ENCODE measurements around the gene HEATR5B. TPM values are rescaled to one million over a fixed set of nuclear protein-coding genes. Genes with fewer than 3 reads are reported as not detected.
"Not testable (repeated sequence)": the region's sequence is repeated elsewhere in the genome, so short reads cannot be mapped to it uniquely, and the experiment has no call there.

The HEATR5B gene
- total and polyA plus RNA-seq, 2 of the 4 experiments (the other 2 are of a cell fraction): 8.3 to 17.9 TPM

DNA sequence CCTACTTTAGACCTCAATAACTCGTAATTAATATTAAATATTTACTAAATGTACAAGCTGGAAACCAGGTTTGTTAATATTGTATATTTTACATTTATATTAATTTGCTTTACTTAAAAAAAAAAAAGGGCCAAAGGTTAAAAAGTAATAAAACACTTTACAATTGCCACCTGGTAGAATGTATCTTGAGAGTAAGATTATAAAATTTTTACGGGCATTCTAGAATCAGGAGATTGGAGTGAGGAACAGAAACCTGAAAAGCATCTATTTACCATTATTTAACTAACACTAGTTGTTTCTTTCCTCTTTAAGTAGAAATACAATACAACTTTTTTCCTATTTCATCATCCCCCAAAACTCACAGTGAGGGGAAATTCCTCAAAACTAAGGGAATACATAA is 102.3 kb downstream of the HEATR5B start:
- no peaks in the 10 kb centered on the region for H3K9me3 ChIP-seq (ENCODE audit: control insufficient read depth, insufficient read depth, low read length)
- H2BK20ac ChIP-seq (ENCODE audit: low read depth, low read length): no peak overlapping the region
- H3K9ac ChIP-seq (ENCODE audit: low read depth, low read length): no peak overlapping the region
- in situ Hi-C loops (cut with MboI; ENCODE audit: low sequenced_read_pairs) (no loop called here), intact Hi-C loops (cut with micrococcal nuclease) (no loop called here), dilution Hi-C loops (cut with HindIII; ENCODE audit: low sequenced_read_pairs, unreplicated experiment) (no loop called here)
- no peak for ATAC-seq (ENCODE audit: low read depth)
- H3K56ac ChIP-seq (ENCODE audit: extremely low read depth, insufficient read depth, low read length): no peak overlapping the region
- no peaks in the 10 kb centered on the region for H3K9me1 ChIP-seq (ENCODE audit: insufficient read depth, low read length)
- no peak overlapping the region for H4K5ac ChIP-seq (ENCODE audit: low read depth, low read length)
- H2AK5ac ChIP-seq (ENCODE audit: low read depth, low read length): no peak overlapping the region
- no peaks in the 10 kb centered on the region for H3K27me3 ChIP-seq (ENCODE audit: control insufficient read depth, insufficient read depth, low read length)
- ChIA-PET CTCF (no interaction called here), POLR2A (ENCODE audit: unreplicated experiment) (no interaction called here)
- no peak overlapping the region for H3K18ac ChIP-seq (ENCODE audit: low read depth, low read length)
- no peak for TF ChIP-seq BHLHE40 (IDR thresholded peaks at IDR 0.05; ENCODE audit: low read depth, low read length)
- no peak for TF ChIP-seq MAZ (IDR thresholded peaks at IDR 0.05; ENCODE audit: borderline replicate concordance, low read depth, low read length)
- no peak for TF ChIP-seq FOS (IDR thresholded peaks at IDR 0.05; ENCODE audit: low read depth, low read length)
- no peak for TF ChIP-seq CEBPB (IDR thresholded peaks at IDR 0.05; ENCODE audit: low read depth, low read length)
- no peak for TF ChIP-seq POLR2A (IDR thresholded peaks at IDR 0.05; ENCODE audit: low read depth, low read length)
- no peak for TF ChIP-seq SMC3 (IDR thresholded peaks at IDR 0.05; ENCODE audit: low read depth, low read length)
- no peak overlapping the region for H3K4me3 ChIP-seq (ENCODE audit: insufficient read depth, low read depth, low read length)
- no peak for DNase-seq
- no peak overlapping the region for H2AFZ ChIP-seq (replicated peaks; ENCODE audit: low read length, poor library complexity)
- H3K79me1 ChIP-seq (ENCODE audit: low read depth in 1 of 2, low read length in 2 of 2): no peaks in the 10 kb centered on the region
- H3K23ac ChIP-seq (ENCODE audit: low read depth, low read length): no peak overlapping the region
- H2BK15ac ChIP-seq (ENCODE audit: low read depth, low read length): no peak overlapping the region
- no peak overlapping the region for H3K14ac ChIP-seq (replicated peaks; ENCODE audit: low read depth, low read length)
- H2BK120ac ChIP-seq (ENCODE audit: low read depth, low read length): no peak overlapping the region
- no TSS peak for BruUV-seq (replicated peaks)
- H2AK9ac ChIP-seq (replicated peaks; ENCODE audit: low read depth, low read length, poor library complexity): no peak overlapping the region
- H4K91ac ChIP-seq (ENCODE audit: insufficient read depth, low read depth, low read length): no peak overlapping the region
- no peak overlapping the region for H4K8ac ChIP-seq (ENCODE audit: low read depth in 2 of 2, low read length in 2 of 2)
- peaks cover 1% of the 10 kb centered on the region; the same call in 1 of the 2 replicates for H3K36me3 ChIP-seq (ENCODE audit: control insufficient read depth, insufficient read depth, low read length)
- H3K4me1 ChIP-seq (ENCODE audit: control insufficient read depth, insufficient read depth, low read length): no peaks in the 10 kb centered on the region
- no peak overlapping the region for H3K4me2 ChIP-seq (ENCODE audit: low read depth, low read length)
- H4K20me1 ChIP-seq (ENCODE audit: insufficient read depth, low read length): no peaks in the 10 kb centered on the region
- H3K4ac ChIP-seq (ENCODE audit: low read depth, low read length): no peak overlapping the region
- H2BK5ac ChIP-seq (ENCODE audit: low read depth, low read length, poor library complexity, severe bottlenecking): no peak overlapping the region
- H3K27ac ChIP-seq (ENCODE audit: insufficient read depth, low read length): no peak overlapping the region
- WGBS, 2 experiments (ENCODE audit: extremely low coverage in 2 of 2, insufficient read length in 1 of 2): no CpG with 5 or more reads among the region's 2 CpGs

DNA sequence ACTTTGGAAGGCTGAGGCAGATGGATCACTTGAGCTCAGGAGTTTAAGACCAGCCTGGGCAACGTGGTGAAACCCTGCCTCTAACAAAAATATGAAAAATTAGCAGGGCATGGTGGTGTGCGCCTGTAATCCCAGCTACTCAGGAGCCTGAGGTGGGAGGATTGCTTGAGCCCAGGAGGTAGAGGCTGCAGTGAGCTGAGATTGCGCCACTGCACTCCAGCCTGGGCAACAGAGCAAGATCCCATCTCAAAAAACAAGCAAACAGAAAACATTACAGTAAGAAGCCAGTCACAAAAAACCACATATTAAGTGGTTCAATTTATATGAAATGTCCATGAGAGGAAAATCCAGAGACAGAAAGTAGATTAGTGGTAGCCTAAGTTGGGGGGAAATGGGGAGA is 105.2 kb downstream of the HEATR5B start:
- H3K56ac ChIP-seq (ENCODE audit: extremely low read depth, insufficient read depth, low read length); ATAC-seq (ENCODE audit: low read depth); POLR2A ChIA-PET (ENCODE audit: unreplicated experiment); H2BK5ac ChIP-seq (ENCODE audit: low read depth, low read length, poor library complexity, severe bottlenecking); H3K9me1 ChIP-seq (ENCODE audit: insufficient read depth, low read length); dilution Hi-C loops (cut with HindIII; ENCODE audit: low sequenced_read_pairs, unreplicated experiment); H4K8ac ChIP-seq (ENCODE audit: low read depth in 2 of 2, low read length in 2 of 2); H3K4me2 ChIP-seq (ENCODE audit: low read depth, low read length); H3K27ac ChIP-seq (ENCODE audit: insufficient read depth, low read length); H3K4me1 ChIP-seq (ENCODE audit: control insufficient read depth, insufficient read depth, low read length); H2AK9ac ChIP-seq (replicated peaks; ENCODE audit: low read depth, low read length, poor library complexity); H2AK5ac ChIP-seq (ENCODE audit: low read depth, low read length); H3K27me3 ChIP-seq (ENCODE audit: control insufficient read depth, insufficient read depth, low read length); H2BK20ac ChIP-seq (ENCODE audit: low read depth, low read length); H3K9me3 ChIP-seq (ENCODE audit: control insufficient read depth, insufficient read depth, low read length); BruUV-seq (replicated peaks); H2BK15ac ChIP-seq (ENCODE audit: low read depth, low read length); H2BK120ac ChIP-seq (ENCODE audit: low read depth, low read length); H4K5ac ChIP-seq (ENCODE audit: low read depth, low read length); H3K18ac ChIP-seq (ENCODE audit: low read depth, low read length); H3K9ac ChIP-seq (ENCODE audit: low read depth, low read length); H3K23ac ChIP-seq (ENCODE audit: low read depth, low read length); in situ Hi-C loops (cut with MboI; ENCODE audit: low sequenced_read_pairs); H3K4me3 ChIP-seq (ENCODE audit: insufficient read depth, low read depth, low read length); H2AFZ ChIP-seq (replicated peaks; ENCODE audit: low read length, poor library complexity); H3K4ac ChIP-seq (ENCODE audit: low read depth, low read length); H3K14ac ChIP-seq (replicated peaks; ENCODE audit: low read depth, low read length); intact Hi-C loops (cut with micrococcal nuclease); H3K36me3 ChIP-seq (ENCODE audit: control insufficient read depth, insufficient read depth, low read length); H4K20me1 ChIP-seq (ENCODE audit: insufficient read depth, low read length); H4K91ac ChIP-seq (ENCODE audit: insufficient read depth, low read depth, low read length); DNase-seq; H3K79me1 ChIP-seq (ENCODE audit: low read depth in 1 of 2, low read length in 2 of 2): not testable (repeated sequence)
- CTCF ChIA-PET: interaction anchor here (0.6 kb wide), 1 partner anchor 1578 kb away, joined by 3 read pairs; no protein-coding TSS in a partner anchor
- no CpG with 5 or more reads among the region's 3 CpGs for WGBS, 2 experiments (ENCODE audit: extremely low coverage in 2 of 2, insufficient read length in 1 of 2)
